Skin epidermis (tissue), 12 donors: Measurements from ENCODE around the gene TTC28.
"Not testable (repeated sequence)": the region's sequence is repeated elsewhere in the genome, so short reads cannot be mapped to it uniquely, and the experiment has no call there.

Experiments used
- H3K27ac ChIP-seq, 21 experiments: fragments of 200-600 bp; sonication (generic) in 11 of 21; one replicate each; pipeline ENCODE4 v1.5.0; 2020; ENCODE audit warnings: mild to moderate bottlenecking in 3 of 21, inconsistent platforms in 2 of 21, moderate library complexity in 2 of 21
- H3K4me3 ChIP-seq, 7 experiments: fragments of 200-600 bp; sonication (generic) in 2 of 7; one replicate each; pipeline ENCODE4 v1.5.0; 2020; ENCODE audit warnings: inconsistent platforms in 2 of 7, mild to moderate bottlenecking in 2 of 7, moderate library complexity in 1 of 7

The TTC28 gene

DNA sequence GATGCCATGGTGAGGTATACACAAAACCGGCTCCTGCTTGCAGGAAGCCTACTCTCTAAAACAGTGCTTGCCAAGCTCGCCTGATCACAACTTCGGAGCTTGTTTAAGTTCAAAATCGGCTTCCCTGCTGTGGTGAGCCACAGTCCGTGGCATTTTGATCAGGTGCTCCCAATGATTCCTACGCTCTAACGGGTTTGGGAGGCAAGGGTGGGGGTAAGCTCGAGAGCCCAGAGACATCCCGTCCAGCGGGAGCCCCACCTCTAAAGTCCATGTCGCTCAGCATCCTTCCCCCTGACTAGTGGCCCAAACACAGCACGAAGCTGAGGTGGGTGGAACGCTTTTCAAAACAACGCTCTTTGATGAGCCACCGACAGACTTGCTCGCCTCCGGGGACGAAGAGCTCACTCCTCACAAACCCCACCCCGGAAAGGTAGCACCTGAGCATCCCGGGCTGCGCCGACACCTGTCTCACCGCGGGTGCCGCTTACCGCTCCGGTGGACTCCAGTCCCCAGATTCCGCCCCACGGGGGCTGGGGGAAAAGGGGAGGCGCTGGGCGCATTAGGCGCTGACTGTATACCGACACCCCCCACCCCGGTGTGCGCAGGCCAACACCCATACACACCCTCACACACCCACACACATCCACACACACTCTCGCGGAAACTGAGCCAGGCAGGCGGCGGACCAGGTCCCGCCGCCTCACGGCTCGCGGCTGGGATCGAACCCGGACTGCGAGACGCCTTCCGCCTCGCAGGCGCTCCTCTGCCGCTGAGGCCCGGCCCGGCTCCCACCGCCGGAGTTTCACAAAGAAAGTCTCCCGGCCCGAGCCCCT lies 646 bp downstream of the TTC28 start:
- peak overlapping the region in 16 of 21 experiments; percentile 29 to 87 (median 68) for H3K27ac ChIP-seq
- peak overlapping the region; percentile 51 to 76 (median 67) for H3K4me3 ChIP-seq

DNA sequence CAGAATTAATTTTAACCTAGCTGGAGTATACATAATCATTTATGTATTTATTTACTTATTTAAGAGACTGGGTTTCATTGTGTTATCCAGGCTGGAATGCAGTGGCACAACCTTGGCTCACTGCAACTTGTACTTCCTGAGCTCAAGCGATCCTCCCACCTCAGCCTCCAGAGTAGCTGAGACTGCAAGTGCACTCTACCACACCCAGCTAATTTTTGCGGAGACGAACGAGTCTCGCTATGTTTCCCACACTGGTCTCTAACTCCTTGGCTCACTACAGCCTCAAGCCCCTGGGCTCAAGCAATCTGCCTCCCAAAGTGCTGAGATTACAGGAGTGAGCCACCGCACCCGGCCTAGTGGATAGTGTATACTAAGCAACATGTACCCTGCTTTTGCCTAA lies 1.5 kb downstream of the TTC28 start:
- H3K4me3 ChIP-seq, H3K27ac ChIP-seq: not testable (repeated sequence)

DNA sequence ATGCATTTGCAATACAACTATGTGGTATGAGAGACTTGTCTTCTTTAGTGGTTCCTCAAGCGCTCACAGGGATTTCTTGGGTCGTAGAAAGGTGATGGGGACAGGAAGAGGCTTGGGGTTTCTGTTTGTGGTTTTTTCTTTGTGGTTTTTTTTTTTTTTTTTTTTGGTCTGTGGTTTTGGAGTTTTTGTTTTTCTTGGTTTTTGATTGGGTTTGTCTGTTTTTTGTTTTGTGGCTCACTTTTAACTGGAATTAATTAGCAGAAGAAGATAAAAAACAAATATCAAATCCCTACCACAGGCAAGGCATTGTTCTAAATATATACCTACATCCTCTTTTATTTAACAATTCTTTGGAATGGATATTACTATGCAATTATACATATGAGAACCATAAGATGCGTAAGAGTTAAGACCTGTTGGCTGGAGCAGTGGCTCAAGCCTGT lies 5.5 kb downstream of the TTC28 start:
- H3K4me3 ChIP-seq, result no peak overlapping the region
- H3K27ac ChIP-seq, result no peak overlapping the region

GRCh38 chr22:28670756-28671155 lies 8.9 kb downstream of the TTC28 start:
- Histone ChIP-seq H3K4me3 (no peak overlapping the region), H3K27ac (no peak overlapping the region)

DNA sequence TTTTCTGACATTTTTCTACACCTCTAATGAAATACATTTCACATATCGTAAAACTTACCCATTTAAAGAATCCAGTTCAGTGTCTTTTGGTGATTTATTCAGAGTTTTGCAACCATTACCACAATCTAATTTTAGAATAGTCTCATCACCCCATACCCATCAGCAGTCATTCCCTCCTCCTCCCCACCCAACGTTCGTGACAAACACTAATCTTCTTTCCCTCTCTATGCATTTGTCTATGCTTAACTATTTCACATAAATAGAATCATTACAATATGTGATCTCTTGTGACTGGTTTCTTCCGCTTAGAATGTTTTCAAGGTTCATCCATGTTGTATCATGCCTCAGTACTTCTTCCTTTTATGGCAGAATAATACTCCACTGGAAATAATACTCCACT lies 9.5 kb downstream of the TTC28 start:
- no peak overlapping the region for H3K27ac ChIP-seq
- H3K4me3 ChIP-seq, result no peak overlapping the region

- no peak overlapping the region for H3K4me3 ChIP-seq
- H3K27ac ChIP-seq, result no peak overlapping the region
Observed at GRCh38 chr22:28669387-28669786, 10.3 kb downstream of the TTC28 start.

DNA sequence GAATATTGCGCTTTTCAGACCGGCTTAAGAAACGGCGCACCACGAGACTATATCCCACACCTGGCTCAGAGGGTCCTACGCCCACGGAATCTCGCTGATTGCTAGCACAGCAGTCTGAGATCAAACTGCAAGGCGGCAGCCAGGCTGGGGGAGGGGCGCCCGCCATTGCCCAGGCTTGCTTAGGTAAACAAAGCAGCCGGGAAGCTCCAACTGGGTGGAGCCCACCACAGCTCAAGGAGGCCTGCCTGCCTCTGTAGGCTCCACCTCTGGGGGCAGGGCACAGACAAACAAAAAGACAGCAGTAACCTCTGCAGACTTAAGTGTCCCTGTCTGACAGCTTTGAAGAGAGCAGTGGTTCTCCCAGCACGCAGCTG lies 16.1 kb downstream of the TTC28 start:
- not testable (repeated sequence) for H3K27ac ChIP-seq, H3K4me3 ChIP-seq

DNA sequence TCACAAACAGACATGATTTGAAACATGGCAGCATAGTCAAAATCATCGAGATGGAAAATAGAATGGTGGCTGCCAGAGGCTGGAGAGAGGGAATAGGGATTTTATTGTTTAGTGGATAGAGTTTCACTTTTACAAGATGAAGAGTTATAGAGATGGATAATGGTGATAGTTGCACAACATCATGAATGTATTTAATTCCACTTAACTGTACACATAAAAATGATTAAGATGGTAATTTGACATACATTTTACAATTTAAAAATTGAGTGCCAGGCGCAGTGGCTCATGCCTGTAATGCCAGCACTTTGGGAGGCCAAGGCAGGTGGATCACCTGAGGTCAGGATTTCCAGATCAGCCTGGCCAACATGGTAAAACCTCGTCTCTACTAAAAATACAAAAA lies 21.2 kb downstream of the TTC28 start:
- H3K4me3 ChIP-seq, result no peak overlapping the region
- no peak overlapping the region for H3K27ac ChIP-seq

GRCh38 chr22:28656181-28656580 lies 23.5 kb downstream of the TTC28 start:
- Histone ChIP-seq H3K27ac (no peak overlapping the region), H3K4me3 (no peak overlapping the region)

GRCh38 chr22:28650463-28650862 lies 29.2 kb downstream of the TTC28 start:
- no peak overlapping the region for H3K4me3 ChIP-seq
- no peak overlapping the region for H3K27ac ChIP-seq

DNA sequence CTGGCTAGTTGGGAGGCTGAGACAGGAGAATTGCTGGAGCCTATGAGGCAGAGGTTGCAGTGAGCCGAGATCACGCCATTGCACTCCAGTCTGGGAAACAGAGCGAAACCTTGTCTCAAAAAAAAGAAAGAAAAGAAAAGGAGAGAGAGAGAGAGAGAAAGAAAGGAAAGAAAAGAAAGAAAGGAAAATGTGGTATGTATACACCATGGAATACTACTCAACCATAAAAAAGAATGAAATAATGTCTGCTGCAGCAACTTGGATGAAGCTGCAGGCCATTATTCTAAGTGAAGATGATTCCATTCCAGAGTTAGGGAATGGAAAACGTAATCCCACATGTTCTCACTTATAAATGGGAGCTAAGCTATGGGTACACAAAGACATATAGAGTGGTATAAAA lies 30.8 kb downstream of the TTC28 start:
- H3K4me3 ChIP-seq, result no peak overlapping the region
- H3K27ac ChIP-seq, result no peak overlapping the region

DNA sequence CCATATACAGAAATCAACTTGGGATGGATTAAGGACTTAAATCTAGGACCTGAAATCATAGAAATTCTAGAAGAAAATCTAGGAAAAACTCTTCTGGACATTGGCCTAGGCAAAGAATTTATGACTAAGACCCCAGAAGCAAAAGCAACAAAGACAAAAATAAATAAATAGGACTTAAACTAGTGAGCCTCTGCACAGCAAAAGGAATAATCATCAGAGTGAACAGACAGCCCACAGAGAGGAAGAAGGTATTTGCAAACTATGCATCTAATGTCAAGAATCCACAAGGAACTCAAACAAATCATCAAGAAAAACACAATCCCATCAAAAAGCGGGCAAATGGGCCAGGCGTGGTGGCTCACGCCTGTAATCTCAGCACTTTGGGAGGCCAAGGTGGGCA lies 32.4 kb downstream of the TTC28 start:
- Histone ChIP-seq H3K4me3 (no peak overlapping the region), H3K27ac (no peak overlapping the region)

DNA sequence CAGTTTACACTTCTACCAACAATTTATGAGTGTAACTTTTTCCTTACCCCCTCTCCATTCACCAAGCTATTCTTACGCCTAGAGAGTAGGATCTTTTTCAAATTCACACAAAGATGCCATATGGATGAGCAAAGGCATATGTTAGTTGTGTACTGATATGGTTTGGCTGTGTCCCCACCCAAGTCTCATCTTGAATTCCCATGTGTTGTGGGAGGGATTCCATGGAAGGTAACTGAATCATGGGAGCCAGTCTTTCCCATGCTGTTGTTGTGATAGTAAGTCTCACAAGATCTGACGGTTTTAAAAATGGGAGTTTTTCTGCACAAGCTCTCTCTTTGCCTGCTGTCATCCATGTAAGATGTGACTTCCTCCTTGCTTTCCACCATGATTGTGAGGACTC lies 40.3 kb downstream of the TTC28 start:
- H3K4me3 ChIP-seq, result no peak overlapping the region

GRCh38 chr22:28637225-28637624 lies 42.4 kb downstream of the TTC28 start:
- H3K4me3 ChIP-seq, result no peak overlapping the region

More for the DNA sequence above, 40.3 kb downstream of the TTC28 start:
- no peak overlapping the region for H3K27ac ChIP-seq

GRCh38 chr22:28630177-28630574 lies 49.5 kb downstream of the TTC28 start:
- Histone ChIP-seq H3K4me3 (no peak overlapping the region), H3K27ac (no peak overlapping the region)

More at GRCh38 chr22:28637225-28637624, 42.4 kb downstream of the TTC28 start:
- H3K27ac ChIP-seq, result no peak overlapping the region

- no peak overlapping the region for H3K27ac ChIP-seq
- no peak overlapping the region for H3K4me3 ChIP-seq
Observed at GRCh38 chr22:28629420-28630176, 50.0 kb downstream of the TTC28 start.

DNA sequence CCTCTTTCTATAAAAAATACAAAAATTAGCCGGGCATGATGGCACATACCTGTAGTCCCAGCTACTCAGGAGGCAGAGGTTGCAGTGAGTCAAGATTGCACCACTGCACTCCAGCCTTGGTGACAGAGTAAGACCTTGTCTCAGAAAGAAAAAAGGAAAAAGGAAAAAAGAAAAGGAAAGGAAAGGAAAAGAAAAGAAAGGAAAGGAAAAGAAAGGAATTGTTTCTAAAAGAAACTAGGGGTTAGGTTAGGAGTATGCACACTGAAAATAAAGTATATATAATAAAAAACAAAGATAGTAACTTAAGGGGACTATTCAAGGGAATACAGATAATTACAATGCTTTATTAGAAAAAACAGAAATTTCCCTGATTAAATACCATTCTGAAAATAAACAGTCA lies 50.9 kb downstream of the TTC28 start:
- H3K4me3 ChIP-seq, result no peak overlapping the region
- H3K27ac ChIP-seq, result no peak overlapping the region

GRCh38 chr22:28627791-28628190 lies 51.8 kb downstream of the TTC28 start:
- Histone ChIP-seq H3K4me3 (no peak overlapping the region), H3K27ac (no peak overlapping the region)

DNA sequence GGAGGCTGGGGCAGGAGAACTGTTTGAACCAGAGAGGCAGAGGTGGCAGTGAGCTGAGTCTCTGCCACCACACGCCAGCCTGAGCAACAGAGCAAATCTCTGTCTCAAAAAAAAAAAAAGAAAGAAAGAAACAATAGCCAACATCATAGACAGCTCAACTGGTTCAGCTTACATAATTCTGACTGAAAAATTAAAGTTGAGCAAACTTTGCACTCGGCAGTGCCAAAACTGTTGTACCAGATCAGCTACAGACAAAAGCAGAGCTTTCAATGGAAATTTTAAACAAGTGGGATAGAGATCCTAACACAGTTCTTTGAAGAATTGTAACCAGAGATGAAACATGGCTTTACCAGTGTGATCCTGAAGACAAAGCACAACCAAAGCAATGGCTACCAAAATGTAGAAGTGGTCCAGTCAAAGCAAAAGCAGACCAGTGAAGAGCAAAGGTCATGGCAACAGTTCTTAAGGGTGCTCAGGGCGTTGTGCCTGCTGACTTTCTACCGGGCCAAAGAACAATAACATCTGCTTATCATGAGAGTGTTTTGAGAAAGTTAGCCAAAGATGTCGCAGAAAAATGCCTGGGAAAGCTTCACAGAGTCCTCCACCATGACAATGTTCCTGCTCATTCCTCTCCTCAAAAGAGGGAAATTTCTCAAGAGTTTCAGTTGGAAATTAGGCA lies 59.3 kb downstream of the TTC28 start:
- Histone ChIP-seq H3K4me3 (no peak overlapping the region), H3K27ac (no peak overlapping the region)

- Histone ChIP-seq H3K27ac (no peak overlapping the region), H3K4me3 (no peak overlapping the region)
Observed at GRCh38 chr22:28619236-28619635, 60.4 kb downstream of the TTC28 start.

- H3K27ac ChIP-seq, H3K4me3 ChIP-seq: not testable (repeated sequence)
Observed at GRCh38 chr22:28615423-28615822, 64.2 kb downstream of the TTC28 start.
